GM21619 (cell line): ENCODE data around the gene C16orf74.

Experiments
- ATAC-seq: cut with Tn5 transposase; IDR thresholded peaks from one replicate; pipeline ENCODE4 v1.9.1; 2021; ENCODE audit not compliant: unreplicated experiment

Gene C16orf74

DNA sequence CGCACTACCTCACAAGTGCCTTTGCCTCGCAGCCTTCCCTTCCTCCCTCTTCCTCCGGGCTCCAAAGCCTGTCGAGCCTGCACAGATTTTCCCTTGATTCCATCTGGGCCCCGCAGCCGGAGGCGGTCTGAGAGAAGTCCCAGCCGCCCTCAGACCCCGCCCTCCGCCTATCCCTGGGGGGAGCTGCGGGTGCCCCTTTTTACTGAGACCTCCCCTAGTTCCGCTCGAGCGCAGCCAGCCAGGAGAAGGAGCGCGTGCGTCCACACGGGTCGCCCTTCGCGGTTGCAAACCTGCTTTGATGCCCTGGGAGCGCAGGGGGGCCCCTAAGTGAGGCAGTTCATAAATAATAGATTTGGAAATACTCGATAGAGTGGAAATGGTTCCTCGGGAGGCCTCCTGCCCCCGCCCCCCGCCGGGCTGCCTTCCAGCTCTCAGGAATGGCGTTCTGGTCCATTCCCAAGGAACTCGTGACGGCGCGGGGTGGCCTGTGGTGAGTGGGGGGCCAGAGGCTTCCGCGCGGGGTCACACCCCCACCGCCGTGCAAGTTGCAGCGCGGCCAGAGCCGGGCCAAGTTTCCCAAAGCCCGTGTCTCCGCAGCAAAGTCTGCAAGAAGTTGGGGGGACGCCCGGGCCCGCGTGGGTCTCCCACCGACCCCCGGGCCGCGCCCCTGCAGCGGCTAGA lies 610 bp downstream of the C16orf74 start:
- no peak for ATAC-seq

DNA sequence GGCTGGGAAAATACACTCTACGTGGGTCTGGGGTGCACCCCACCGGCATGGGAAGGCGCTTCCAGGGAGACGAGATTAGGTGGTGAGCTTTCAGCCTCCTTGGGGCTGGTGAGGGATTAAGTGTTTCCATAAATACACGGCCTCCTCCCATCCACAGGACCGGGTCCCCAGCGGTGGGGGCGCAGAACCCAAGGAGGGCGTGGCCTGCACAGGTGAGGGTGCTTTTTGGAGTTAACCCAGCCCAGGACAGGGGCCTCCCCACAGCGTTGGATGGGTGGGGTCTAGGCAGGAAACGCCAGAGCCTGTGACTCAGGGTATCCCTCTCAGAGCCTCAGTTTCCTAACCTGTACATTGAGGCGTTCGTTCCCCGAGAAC lies 1.1 kb downstream of the C16orf74 start:
- ATAC-seq, result no peak

DNA sequence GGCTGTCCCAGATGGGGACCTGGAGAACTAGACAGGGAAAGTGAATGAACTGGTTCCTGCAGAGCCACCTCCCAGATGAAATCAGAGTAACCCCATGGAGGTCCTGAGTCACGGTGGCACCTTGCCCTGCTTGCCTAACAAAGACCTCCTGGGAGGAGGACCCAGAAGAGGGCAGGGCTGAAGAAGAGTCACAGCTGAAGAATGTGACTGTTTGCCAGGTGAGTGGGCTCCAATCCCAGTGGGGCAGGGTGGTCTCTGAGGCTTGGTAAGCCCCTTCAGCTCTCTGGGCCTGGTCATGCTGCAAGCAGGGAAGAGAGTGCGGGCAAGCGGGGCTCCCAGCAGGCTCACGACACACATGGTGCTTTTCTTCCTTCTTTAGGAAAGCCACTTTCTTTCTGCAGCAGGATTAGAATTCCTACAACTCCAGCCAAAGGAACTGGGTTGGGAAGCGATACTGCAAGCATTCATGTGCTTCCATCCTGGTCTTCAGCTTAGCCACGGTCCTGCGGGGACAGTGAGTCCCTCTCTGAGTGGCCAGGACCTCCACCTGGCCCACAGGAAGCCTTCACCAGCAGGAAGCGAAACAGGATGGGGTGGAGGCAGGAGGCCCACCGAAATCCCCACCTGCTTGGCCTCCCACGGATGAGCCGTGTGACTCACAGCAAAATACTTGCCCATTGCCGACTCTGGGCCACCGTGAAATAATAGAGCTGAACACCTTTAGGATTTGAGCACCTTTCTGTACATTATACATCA lies 4.3 kb downstream of the C16orf74 start:
- no peak for ATAC-seq

DNA sequence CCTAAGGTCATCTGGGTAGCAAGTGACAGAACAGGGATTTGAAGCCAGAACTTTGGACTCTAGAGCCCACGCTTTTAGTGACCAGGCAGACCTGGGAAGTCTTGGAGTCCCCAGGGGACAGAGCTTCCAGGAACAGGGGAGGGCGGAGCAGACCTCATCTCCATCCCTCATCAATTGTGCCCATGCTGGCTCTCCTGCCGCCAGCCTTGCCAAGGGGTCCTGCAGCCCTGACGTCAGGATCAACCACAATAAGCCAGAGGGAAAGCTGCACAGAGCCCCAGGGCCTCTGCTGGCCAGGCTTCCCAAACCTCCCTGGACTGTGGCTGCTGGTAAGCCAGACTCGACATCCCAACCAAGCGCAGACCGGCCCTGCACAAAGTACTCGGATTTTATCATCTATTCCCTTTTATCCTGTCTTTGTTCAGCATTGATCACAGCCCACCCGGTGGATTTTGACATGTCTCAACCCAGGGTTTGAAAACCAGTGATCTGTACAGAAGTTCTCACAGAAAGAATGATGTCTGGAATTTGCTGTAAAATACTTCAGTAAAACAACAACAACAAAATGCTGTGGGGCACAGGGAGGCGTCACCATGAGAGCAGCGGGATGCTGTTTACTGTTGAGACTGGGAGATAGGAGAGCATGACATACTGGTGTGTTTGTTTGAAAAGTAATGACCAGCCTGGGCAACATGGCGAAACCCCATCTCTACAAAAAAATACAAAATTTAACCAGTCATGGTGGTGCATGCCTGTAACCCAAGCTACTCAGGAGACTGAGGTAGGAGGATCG lies 11.8 kb downstream of the C16orf74 start:
- ATAC-seq, result no peak

DNA sequence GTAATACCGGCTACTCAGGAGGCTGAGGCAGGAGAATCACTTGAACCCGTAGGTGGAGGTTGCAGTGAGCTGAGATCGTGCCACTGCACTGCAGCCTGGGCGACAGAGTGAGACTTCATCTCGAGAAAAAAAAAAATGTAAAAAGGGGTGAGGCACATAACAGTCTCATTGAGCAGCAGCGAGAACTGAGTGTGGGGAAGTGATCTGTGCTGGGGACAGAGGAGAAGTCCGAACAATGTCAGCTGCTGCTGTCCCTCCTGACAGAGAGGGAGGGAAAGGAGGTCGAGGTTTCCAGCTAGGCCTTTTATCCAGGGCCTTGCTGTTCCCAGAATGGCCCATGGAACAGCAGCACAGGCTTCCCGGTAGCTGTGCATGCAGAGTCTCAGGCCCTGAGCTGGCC lies 14.0 kb downstream of the C16orf74 start:
- ATAC-seq, result no peak

DNA sequence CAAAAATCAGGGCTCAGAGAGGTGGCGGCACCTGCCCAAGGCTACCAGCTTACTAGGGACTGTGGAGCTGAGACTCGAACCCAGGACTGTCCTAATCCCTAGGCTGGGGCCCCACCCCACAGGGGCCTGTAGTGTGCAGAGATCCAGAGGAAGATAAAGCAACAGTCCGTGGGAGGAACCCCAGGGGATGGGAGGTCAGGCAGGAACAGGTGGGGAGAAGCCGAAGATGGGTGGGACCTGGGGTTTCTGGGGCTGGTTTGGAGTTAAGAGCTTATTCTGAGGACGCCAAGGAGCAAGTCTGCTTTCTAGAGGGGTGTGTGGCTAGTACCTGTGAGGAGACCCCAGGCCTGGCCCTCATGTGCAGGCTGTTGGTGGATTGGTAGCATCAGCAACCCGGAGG lies 14.9 kb downstream of the C16orf74 start:
- no peak for ATAC-seq

DNA sequence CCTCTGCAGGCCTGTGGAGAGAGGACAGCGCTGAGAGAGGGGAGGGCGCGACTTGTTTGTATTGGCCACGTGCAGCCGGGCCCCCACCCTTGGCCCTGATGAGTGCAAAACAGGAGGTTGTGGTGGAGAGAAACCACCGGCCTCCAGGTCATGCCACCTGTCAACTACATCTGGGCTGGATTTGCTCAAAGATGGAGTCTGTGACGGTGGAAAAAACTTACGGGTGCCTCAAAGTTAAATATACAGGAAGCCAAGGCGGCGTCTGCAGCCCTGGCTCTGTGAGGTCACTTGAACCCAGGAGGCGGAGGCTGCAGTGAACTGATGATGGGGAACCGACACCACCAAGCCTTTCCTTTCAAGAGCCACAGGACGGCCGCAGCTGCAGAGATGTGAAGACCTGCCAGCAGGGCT lies 15.7 kb downstream of the C16orf74 start:
- peak; percentile 86 for ATAC-seq

DNA sequence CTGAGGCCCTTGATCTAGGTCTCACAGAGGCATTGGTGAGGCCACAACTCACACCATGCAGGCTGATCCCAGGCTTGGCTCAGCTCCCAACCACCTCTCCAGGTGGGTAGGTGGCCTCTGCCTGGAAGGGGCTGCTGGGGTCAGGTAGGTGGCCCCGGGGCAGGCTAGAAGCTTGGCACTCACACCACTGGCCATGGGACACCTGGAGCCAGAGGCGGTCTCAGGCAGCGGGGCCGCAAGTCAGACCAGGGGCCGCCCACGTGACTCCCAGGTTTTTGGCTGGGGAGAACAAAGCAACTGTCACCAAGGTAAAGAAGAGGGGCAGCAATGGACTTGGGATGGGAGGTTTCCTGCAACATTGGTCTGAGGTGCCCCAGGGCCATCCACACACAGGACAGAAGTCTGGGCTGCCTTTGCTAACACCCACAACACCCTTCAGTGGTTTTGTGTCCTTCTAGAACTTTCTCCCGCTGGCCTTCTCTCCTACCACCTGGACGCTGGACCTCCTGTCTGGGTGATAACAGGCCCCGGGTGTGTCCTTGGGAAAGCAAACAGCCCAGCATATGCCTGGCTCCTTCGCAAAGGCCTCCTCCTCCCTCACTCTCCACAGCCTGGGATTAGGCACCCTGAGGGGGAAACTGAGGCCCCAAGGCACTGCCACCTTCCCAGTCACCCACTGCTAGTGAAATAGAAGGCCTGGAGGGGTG lies 16.4 kb downstream of the C16orf74 start:
- no peak for ATAC-seq

DNA sequence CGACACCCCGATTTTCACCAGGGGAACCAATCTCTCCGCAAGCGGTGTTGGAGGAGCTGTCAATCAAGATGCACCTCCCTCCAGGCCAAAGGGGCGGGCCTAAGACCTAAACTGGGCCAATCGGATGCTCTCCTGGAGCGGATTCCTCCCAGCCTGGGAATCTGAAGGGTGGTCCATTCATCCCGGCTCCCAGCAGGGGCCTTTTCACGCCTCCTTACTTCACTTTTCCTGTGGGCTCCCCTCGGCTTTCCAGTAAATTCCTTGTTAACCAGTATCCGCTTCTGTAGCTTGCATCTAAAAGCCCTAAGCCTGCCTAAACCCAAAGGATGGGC lies 17.1 kb downstream of the C16orf74 start:
- no peak for ATAC-seq

DNA sequence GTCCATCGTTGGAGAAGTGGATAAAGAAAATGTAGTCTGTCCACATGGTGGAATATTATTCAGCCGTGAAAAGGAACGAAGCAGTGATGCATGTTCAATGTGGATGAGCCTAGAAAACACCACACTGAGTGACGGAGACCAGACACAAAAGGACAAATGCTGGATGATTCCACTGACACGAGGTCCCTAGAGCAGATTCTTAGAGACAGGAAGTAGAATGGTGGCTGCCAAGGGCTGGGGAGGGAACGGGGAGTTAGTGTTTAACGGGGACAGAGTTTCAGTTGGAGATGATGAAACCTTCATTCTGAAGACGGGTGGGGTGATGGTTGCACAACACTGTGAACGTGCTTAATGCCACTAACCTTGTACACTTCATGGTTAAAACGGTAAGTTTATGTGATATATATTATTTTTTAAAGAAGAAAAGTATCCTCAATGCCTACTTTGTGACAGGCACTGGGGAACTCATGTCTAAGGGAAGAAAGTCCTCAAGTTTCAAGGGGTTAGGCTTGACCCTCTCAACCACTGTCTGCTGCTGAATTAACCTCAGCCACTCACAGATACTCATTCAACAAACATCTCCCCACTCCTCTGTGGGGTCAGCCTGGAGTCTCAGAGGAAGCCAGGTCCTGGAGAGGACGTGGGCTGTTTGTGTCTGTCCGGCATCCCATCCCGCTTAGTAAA lies 17.6 kb downstream of the C16orf74 start:
- no peak for ATAC-seq

DNA sequence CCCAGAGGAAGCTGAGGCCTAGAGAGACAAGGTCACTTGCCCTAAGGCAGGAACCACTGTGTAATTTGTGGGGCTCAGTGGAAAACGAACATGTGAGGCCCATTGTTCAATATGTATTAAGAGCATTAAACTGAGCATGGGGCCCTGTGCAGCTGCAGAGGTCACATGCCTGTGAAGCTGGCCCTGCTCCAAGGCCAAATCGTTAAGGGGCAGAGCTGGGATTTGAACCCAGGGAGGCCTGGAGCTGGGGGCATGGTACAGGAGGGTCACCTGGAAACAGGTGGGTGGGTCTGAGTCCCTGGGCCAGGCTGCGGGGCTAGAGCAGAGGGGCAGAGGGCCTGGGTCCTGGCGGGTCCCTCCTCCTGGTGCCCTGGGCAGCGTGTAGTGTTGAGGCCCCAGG lies 19.7 kb downstream of the C16orf74 start:
- no peak for ATAC-seq

DNA sequence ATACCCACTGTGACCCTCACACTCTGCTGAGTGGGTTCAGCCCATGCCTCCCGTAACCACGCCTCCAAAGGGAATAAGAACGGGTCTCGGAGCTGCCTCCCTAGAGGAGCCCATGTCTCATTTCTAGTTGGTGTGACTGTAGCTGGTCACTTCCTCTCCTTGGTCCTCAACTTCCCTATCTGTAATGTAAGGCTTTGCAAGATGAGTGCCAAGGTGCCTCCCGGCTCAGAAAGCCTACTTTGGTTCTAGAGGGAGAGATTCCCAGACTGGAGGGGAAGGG lies 20.8 kb downstream of the C16orf74 start:
- no peak for ATAC-seq

DNA sequence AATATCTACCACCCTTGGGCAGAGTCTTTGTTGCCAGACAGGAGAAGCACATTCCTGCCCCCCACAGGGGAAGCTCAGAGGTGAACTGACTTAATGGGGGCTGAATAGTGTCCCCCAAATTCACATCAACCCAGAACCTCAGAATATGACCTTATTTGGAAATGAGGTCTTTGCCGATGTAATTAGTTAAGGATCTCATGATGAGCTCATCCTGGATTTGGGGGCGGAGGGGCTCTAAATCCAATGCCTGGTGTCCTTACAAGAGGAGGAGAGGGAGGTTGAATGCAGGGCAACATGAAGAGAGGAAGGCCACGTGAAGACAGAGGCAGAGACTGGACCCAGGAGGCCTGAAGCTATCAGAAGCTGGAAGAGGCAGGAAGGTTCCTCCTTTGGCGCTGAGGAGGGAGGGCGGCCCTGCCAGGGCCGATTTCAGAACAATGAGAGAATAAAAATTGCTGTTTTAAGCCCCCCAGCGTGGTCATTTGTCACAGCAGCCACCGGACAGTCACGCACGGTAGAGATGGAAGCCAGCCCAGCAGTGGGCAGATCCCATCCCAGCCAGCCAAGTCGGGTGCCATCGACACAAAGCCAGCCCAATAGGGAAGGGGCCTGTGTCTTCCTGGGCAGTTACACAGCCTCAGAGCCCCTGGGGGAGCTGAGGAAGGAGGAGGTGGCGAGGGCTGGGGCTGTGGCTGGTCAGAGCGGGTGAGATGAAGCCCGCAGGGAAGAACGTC lies 21.3 kb downstream of the C16orf74 start:
- no peak for ATAC-seq

DNA sequence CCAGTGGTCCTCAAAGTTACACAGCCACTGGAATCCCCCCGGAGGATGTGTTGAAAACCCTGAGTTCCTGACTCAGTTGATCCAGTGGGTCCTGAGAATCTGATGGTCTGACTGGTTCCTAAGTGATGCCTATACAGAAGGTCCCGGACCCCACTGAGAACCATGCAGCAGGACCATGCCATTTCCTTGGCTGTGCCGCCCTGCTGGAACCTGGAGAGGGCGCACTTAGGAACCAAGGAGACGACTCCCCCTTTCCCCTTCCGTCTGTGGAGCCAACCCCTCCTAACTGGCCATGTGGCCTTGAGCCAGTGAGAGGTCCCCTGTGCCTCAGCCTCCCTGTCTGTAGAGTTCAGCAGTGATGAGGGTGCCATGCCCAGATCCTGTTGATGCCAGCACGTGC lies 22.0 kb downstream of the C16orf74 start:
- ATAC-seq, result no peak

DNA sequence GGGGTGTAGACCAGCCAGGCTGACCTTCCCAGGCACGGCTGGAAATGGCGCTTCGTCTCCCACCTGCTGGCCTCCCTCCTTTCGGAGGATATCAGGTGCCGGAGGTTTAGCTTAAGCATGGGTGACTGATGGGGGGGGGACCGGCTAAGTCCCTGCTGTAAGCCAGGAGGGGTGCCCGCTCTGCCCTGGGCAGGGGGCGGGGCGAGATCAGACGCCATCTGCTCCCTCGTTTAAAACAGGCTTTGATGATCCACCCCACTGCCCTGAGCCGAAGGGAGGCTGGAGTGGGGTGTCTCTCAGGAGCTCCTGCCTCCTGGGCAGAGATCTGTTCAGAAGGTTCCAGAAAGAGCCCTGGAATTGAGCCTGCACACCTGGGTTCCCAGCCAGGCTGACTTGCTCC lies 26.0 kb downstream of the C16orf74 start:
- no peak for ATAC-seq

DNA sequence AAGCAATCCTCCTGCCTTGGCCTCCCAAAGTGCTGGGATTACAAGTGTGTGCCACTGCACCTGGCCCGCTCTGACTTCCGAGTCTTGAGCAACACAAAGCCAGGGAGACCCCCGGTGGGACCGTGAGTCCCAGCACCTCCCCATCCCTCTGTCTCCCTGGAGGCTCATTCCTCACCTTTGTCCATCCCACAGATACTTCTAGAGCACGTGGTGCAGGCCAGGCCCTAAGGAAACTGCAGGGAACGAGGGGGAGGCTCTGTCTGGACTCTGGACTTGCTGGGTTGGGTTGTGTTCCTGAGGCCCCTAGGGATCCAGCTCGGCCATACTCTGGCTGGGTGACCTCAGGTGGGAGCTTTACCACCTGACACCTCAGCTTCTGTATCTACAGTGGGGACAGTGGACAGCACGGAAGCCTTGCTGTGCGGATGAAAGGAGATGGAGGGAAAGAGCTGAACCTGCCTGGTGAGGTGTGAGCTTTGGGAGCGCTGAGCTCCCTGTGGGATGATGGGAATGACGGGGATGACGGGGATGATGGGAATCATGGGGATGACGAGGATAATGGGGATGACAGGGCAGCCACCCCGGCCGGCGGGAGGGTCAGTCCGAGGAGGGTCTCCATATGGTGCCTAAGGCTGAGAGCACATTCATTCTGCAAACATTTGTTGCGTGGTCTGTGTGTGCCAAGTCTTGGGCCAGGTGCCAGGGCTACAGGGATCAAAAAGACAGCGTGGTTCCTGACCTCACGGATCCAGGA lies 26.6 kb downstream of the C16orf74 start:
- no peak for ATAC-seq

DNA sequence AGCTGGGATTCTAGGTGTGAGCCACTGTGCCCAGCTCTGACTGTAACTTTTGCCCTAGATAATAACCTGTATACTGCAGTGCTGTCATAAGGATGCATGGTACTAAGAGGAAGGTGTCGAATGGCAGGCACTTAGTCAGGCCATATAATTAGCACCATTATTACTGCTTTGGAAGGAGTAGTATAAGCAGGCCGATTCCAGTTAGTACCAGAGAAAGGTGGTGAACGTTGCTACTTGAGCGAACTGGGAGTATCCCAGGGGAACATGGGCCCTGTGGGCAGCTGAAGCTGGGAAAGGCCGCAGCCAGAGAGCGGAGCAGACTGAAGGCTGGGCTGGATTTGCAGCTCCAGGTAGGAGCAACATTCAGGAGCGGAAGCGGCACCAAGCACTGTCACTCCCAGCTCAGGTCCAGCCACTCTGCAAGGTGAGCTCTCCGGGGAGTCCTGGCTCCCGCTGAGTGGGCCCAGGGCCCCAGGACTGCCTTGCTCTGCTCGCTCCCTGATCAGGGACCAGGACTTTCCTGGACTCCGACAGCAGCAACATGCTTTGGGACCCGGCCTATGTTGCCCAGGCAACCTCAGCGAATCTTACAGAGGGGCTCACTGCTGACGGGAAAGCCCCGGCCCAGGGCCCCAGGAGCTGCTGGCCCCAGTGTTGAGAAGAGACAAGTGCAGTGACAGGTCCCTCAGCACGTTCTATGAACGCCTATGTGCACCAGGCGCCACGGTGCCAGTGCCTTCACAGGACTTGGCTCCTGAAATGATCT lies 28.6 kb downstream of the C16orf74 start:
- no peak for ATAC-seq

DNA sequence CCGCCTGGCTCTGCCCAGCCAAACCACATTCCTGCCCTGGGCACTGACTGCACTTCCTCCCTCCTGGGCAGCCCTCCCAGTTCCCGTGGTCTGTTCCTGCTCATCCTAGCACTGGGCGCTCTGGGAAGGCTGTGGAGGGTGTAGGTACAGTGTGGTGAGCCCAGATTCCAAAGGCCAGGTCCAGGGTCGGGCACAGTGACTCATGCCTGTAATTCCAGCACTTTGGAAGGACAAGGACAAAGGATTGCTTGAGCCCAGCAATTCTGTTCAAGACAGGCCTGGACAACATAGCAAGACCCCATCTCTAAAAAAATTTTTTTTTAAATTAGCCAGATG lies 30.6 kb downstream of the C16orf74 start:
- no peak for ATAC-seq

DNA sequence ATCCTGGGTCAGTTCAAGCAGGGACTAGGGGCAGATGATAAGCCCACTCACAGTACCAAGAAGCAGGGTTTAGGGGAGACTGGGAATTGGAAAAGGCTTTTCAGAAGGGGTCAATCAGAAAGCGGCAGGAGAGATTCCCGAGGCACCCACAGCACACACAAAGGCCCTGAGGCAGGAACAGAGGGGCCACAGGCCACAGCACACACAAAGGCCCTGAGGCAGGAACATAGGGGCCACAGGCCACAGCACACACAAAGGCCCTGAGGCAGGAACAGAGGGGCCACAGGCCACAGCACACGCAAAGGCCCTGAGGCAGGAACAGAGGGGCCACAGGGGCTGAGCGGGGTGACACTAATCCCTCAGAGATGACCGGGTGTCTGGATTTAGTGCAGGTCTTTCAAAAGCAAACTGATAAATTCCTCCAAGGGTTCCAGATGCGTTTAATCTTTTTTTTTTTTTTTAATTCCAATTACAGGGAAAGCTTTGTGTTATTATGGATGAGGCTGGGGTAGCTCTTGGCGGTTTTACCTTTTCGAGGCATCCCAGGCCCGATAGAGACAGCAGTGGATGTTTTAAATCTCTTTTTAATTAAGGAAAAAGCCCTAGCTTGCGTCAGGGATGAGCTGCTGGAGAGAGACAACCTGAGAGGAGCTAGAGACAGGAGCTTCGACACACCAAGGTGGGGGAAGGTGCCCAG lies 31.1 kb downstream of the C16orf74 start:
- no peak for ATAC-seq
